Aorta (tissue), 5 donors: ENCODE data around the gene SOCS4. TPM values are rescaled to one million over a fixed set of nuclear protein-coding genes. Genes with fewer than 3 reads are reported as not detected.
A peak's percentile ranks its signal among the peaks of the same experiment; 100 is the strongest.

Experiments used
- ATAC-seq: fragments of 200-7000 bp; cut with Tn5 transposase; one replicate; pipeline ENCODE4 v1.9.1; 2022; ENCODE audit warnings: moderate library complexity; ENCODE audit not compliant: low FRiP score
- DNase-seq, 2 donors: peaks; one replicate each; pipeline ENCODE4 v3.0.0-alpha.2; 2020
- H3K27ac ChIP-seq, 2 donors: one replicate each; pipeline ENCODE4 v1.5.1; 2013; ENCODE audit warnings: low read length in 2 of 2, mild to moderate bottlenecking in 2 of 2, moderate library complexity in 2 of 2, control low read depth in 1 of 2, inconsistent platforms in 1 of 2, low read depth in 1 of 2
- H3K27me3 ChIP-seq, 2 donors: one replicate each; pipeline ENCODE4 v1.6.1; 2013; ENCODE audit warnings: control low read depth in 1 of 2, low read length in 1 of 2, mild to moderate bottlenecking in 1 of 2, moderate library complexity in 1 of 2; ENCODE audit not compliant: insufficient read depth in 2 of 2, control insufficient read depth in 1 of 2
- H3K36me3 ChIP-seq, 2 donors: one replicate each; pipeline ENCODE4 v1.6.1; 2013; ENCODE audit warnings: control low read depth in 1 of 2, low read length in 1 of 2, mild to moderate bottlenecking in 1 of 2; ENCODE audit not compliant: insufficient read depth in 2 of 2, control insufficient read depth in 1 of 2
- H3K4me1 ChIP-seq, 2 donors: one replicate each; pipeline ENCODE4 v1.6.1; 2013; ENCODE audit warnings: low read length in 2 of 2, control low read depth in 1 of 2, mild to moderate bottlenecking in 1 of 2, moderate library complexity in 1 of 2; ENCODE audit not compliant: insufficient read depth in 2 of 2, control insufficient read depth in 1 of 2
- H3K4me3 ChIP-seq, 2 donors: one replicate each; pipeline ENCODE4 v1.5.1; 2013; ENCODE audit warnings: low read length in 2 of 2, control low read depth in 1 of 2, mild to moderate bottlenecking in 1 of 2
- H3K9me3 ChIP-seq: one replicate; pipeline ENCODE4 v1.6.1; 2013; ENCODE audit warnings: mild to moderate bottlenecking, low read length; ENCODE audit not compliant: control insufficient read depth
- WGBS, 2 donors: extraction: QIAGEN DNeasy Blood & Tissue Kit; methylation state at CpG; one replicate each; pipeline ENCODE4 v1.1.7; 2013; 5-methylcytosine and 5-hydroxymethylcytosine counted together
- intact Hi-C, 2 donors: fragments of 100-400 bp; cut with DNase I; formaldehyde crosslinking; loops; one replicate each; pipeline versions ENCODE4 v1.14.2 to v1.15.0; 2022
- long read RNA-seq, 2 donors: library from polyadenylated mRNA; unstranded; transcript quantifications; one replicate each; pipeline ENCODE4 v2.0.0, GENCODE V29; 2020 to 2021
- polyA plus RNA-seq, 2 donors: library from polyadenylated mRNA; stranded (reverse); fragments of 200-250 nt; gene quantifications; one replicate each; pipeline ENCODE4 v1.2.3, GENCODE V29; 2013
- total RNA-seq, 2 donors: library from RNA; stranded (reverse); fragmentation: NEBNext Ultra II Directional; extraction: Animal tissue kit (Norgen Biotek cat#: 25700); gene quantifications; one replicate each; pipeline ENCODE4 v1.2.1, GENCODE V29; 2021
- donor health status: healthy with polysubstance abuse.
- donor health status: Bipolar disorder and iron deficiency.
- donor health status: DM: no; HTN: no; CAD: no.
- donor health status: DM: no; HTN: no; CAD: no.
- donor health status: DM: yes; HTN: yes; CAD: no.

SOCS4 gene, protein sequence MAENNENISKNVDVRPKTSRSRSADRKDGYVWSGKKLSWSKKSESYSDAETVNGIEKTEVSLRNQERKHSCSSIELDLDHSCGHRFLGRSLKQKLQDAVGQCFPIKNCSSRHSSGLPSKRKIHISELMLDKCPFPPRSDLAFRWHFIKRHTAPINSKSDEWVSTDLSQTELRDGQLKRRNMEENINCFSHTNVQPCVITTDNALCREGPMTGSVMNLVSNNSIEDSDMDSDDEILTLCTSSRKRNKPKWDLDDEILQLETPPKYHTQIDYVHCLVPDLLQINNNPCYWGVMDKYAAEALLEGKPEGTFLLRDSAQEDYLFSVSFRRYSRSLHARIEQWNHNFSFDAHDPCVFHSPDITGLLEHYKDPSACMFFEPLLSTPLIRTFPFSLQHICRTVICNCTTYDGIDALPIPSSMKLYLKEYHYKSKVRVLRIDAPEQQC
- total RNA-seq (10 to 100 TPM; 22.6 to 32.8 TPM), polyA plus RNA-seq (1 to 10 TPM; 7.6 to 9.5 TPM)
- long read RNA-seq, donor 1, full-length matches to known transcripts = 8 of 12 reads
- long read RNA-seq, donor 1, partial matches to known transcripts = 0 of 12 reads
- long read RNA-seq, donor 1, other reads (novel, unspliced or antisense) = 4 of 12 reads
- long read RNA-seq, donor 2, full-length matches to known transcripts = 3 of 3 reads
- long read RNA-seq, donor 2, partial matches to known transcripts = 0 of 3 reads
- long read RNA-seq, donor 2, other reads (novel, unspliced or antisense) = 0 of 3 reads

DNA sequence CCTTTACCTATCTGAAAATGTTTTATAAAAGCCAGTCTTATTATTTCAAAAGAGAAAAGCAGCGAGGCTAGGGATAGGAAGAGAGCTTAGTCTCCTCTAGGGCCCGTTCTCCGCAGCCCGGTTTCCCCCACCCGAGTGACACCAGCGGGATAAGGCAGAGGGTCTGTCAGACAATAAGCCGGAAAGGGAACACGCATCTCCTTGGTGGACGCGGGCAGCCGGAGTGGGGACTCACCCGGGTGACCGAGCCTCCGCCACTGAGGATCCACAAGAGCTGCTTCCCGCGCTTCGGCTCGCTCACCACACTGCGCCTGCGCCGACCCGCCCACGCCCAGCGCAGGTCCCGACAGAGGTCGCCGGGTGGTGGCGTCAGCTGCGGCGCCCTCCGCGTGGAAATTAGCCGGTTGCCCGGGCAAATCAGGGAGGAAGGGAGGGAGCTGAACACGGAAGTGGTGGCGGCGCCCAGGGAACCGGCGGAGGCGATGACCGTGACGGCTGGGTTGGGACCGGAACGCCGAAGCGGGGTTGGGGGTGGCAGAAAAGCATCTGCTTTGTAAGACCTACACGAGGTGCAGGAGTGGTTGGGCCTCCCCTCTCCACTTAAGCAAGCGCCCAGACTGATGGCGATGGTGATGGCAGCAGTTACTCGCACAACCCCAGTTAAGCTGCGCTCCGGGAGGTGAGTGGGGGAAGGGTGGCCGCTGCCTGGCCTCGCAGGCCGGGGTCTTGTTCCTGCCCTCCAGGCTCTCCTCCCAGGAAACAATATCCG, at the start of gene SOCS4, which contains the start of gene WDHD1:
Gene SOCS4 (plus strand): TSS at position 444 of the 769 bp plus-strand sequence. CDS start 15,806 bp downstream, outside the sequence.
Gene WDHD1 (minus strand): TSS at position 307 of the 769 bp plus-strand sequence. CDS start 312 bp downstream, outside the sequence.
- Histone ChIP-seq H3K27me3 (no peaks in the 10 kb centered on the region), H3K4me1 (peaks cover 4 to 6% of the 10 kb centered on the region in 2 donors), H3K9me3 (no peaks in the 10 kb centered on the region), H3K36me3 (no peaks in the 10 kb centered on the region), H3K4me3 (peak within 1 kb of the TSS; percentile 42 to 88), H3K27ac (peak within 1 kb of the TSS in 1 of 2 donors; percentile 29)
- intact Hi-C loops = no loop called here
- whole genome bisulfite sequencing, 2 donors = 0% methylated on average over 56 of the region's 56 CpGs
- ATAC-seq (peak; percentile 100), DNase-seq (peak; percentile 97 to 98)

DNA sequence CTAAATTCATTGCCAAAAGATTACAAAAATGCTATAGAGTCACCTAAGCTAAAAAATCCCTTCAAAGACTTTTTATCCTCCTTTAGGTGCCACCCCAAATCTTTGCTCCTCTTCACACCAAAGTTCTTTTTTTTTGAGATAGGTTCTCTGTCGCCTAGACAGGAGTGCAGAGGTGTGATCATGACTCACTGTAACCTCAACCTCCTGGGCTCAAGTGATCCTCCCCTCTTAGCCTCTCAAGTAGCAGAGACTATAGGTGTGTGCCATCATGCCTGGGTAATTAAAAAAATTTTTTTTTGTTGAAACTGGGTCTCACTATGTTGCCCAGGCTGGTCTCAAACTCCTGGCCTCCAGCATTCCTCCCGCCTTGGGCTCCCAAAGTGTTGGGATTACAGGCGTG, 48.0 kb upstream of the SOCS4 start:
- H3K9me3 ChIP-seq = no peaks in the 10 kb centered on the region
- no peaks in the 10 kb centered on the region for H3K36me3 ChIP-seq
- no peaks in the 10 kb centered on the region for H3K27me3 ChIP-seq
- DNase-seq = no peak
- intact Hi-C loops = no loop called here
- H3K4me1 ChIP-seq = no peaks in the 10 kb centered on the region
- H3K4me3 ChIP-seq = no peak overlapping the region
- no peak for ATAC-seq
- H3K27ac ChIP-seq = no peak overlapping the region
- WGBS, 2 donors = 78 to 97% methylated on average over 3 of the region's 3 CpGs

DNA sequence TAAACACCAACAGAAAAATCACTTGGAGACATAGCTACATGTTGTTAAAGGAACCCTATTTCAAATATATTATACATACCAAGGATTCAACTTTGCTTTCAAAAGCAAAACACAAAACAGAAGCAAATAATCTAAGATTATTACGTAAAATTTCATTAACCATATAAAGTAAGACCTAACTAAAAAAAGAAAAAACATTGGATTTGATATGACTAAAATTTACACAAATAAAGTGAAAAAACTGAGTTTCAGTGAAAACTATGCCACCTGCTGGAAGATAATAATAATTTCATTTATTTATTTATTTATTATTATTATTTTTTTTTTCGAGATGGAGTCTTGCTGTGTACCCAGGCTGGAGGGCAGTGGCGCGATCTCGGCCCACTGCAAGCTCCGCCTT, 45.3 kb upstream of the SOCS4 start:
- no peak overlapping the region for H3K4me3 ChIP-seq
- no peaks in the 10 kb centered on the region for H3K27me3 ChIP-seq
- H3K36me3 ChIP-seq = no peaks in the 10 kb centered on the region
- WGBS, 2 donors = 75 to 92% methylated on average over 6 of the region's 6 CpGs
- no peaks in the 10 kb centered on the region for H3K4me1 ChIP-seq
- ATAC-seq (no peak), DNase-seq (no peak)
- no peak overlapping the region for H3K27ac ChIP-seq
- intact Hi-C loops = no loop called here
- H3K9me3 ChIP-seq = no peaks in the 10 kb centered on the region

DNA sequence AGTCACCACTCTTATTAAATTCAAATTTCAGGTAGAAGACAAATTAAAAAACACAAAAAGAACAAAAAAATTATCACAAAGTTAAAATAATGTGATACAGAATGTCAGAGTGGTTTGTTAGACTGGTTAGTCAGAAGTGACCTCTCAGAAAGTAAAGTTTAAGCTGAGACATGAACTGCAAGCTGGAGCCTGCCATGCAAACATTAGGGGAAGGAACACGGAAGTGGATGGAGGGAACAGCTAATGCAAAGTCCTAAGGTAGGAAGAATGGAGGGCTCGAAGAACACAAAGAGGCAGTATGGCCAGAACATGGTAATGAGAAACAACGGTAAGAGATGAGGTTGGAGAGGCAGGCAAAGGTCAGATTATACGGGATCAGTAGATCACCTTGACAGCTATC, 41.9 kb upstream of the SOCS4 start:
- Histone ChIP-seq H3K4me1 (no peaks in the 10 kb centered on the region), H3K27me3 (no peaks in the 10 kb centered on the region), H3K4me3 (no peak overlapping the region), H3K36me3 (no peaks in the 10 kb centered on the region), H3K9me3 (no peaks in the 10 kb centered on the region), H3K27ac (no peak overlapping the region)
- 91 to 92% methylated on average over 4 of the region's 4 CpGs for WGBS, 2 donors
- DNase-seq (no peak), ATAC-seq (no peak)
- intact Hi-C loops = no loop called here

DNA sequence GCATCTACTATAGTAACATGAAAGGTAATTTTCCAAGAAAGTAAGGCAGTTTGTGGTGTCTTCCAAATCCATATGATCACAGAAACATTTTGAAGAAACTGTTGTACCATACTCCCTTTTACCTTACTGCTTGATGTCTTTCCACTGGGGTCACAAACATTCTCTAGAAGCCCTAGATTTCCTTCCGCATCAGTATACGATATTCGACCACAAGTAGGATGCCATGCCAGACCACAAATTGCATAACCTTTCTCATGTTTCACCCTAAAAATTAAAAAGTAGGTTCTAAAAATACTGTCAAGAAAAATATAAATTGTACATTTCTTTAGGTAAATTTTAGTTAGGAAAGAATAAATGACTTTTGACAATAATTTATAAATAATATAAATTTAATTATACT, 26.7 kb upstream of the SOCS4 start:
- ATAC-seq (no peak), DNase-seq (no peak)
- intact Hi-C loops = no loop called here
- Histone ChIP-seq H3K9me3 (no peaks in the 10 kb centered on the region), H3K27ac (no peak overlapping the region), H3K36me3 (no peaks in the 10 kb centered on the region), H3K4me1 (no peaks in the 10 kb centered on the region), H3K27me3 (no peaks in the 10 kb centered on the region), H3K4me3 (no peak overlapping the region)
- 91 to 92% methylated on average over 3 of the region's 3 CpGs for WGBS, 2 donors

DNA sequence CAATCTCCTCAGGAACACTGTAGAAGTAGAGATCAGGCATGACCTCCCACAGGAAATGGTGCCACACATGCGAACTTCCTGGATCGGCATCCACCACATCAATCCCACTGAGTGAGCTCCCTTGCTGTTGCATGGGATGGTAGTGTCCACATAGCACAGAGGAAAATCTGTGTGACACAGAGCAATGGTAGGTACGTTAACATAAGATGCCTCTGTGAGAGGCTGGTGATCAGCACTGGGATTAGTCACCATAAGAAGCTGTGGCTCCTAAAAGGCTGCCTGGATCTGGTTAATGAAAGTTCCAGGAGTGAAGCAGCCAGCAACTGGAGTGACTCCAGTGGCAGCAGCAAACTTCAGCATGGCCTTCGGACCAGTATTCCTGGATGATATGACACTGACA, 22.0 kb upstream of the SOCS4 start:
- H3K9me3 ChIP-seq = no peaks in the 10 kb centered on the region
- 87% methylated on average over 4 of the region's 4 CpGs for WGBS, 2 donors
- no peaks in the 10 kb centered on the region for H3K36me3 ChIP-seq
- H3K4me3 ChIP-seq = no peak overlapping the region
- no peaks in the 10 kb centered on the region for H3K4me1 ChIP-seq
- H3K27me3 ChIP-seq = no peaks in the 10 kb centered on the region
- intact Hi-C loops = no loop called here
- no peak for DNase-seq
- H3K27ac ChIP-seq = no peak overlapping the region
- ATAC-seq = no peak

DNA sequence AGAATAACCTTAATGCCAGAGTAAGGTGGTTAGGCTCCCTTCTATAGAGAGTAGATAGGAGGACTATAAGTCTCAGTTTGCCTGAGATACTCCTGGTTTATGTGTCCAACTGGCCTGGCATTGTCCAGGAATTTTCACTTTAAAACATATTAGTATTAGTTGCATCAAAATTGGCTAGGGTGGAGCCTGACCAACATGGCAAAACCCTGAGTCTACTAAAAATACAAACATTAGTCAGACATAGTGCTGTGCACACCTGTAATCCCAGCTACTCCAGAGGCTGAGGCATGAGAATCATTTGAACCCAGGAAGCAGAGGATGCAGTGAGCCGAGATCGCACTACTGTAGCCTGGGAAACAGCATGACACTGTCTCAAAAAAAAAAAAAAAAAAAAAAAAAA, 12.0 kb upstream of the SOCS4 start:
- intact Hi-C loops = no loop called here
- DNase-seq (no peak), ATAC-seq (no peak)
- H3K27ac ChIP-seq = no peak overlapping the region
- no peaks in the 10 kb centered on the region for H3K36me3 ChIP-seq
- H3K9me3 ChIP-seq = no peaks in the 10 kb centered on the region
- no peaks in the 10 kb centered on the region for H3K27me3 ChIP-seq
- no peaks in the 10 kb centered on the region for H3K4me1 ChIP-seq
- no peak overlapping the region for H3K4me3 ChIP-seq
- WGBS, 2 donors = 88 to 95% methylated on average over 2 of the region's 2 CpGs

DNA sequence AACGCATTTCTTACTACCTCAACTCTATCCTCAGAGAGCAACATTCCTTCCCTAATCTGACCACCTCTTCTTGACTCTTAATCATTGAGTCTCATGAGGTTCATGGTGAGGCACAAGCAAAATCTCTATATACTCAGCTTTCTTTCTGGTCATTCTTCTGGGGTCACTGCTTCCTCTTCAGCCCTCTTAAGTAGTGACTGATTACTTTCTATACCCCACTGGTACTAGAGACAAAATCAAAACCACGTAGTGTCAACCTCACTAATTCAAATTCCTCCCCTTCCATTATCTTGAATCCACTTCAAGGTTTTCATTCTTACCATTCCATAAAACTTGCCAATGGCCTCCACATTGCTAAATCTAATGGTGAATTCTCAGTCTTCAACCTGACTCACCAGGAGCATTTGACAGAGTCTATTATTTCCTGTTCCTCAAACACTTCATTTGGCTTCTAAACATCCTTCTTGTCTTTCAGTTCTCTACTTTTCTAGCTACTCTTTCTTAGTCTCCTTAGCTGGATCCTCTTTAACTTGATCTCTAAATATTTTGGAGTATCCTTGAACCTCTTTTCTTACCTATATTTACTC, 7.0 kb upstream of the SOCS4 start:
- Histone ChIP-seq H3K4me3 (no peak overlapping the region), H3K27ac (no peak overlapping the region), H3K27me3 (no peaks in the 10 kb centered on the region), H3K4me1 (no peaks in the 10 kb centered on the region), H3K9me3 (no peaks in the 10 kb centered on the region), H3K36me3 (no peaks in the 10 kb centered on the region)
- intact Hi-C loops = no loop called here
- WGBS, 2 donors = 93 to 96% methylated on average over 2 of the region's 2 CpGs
- no peak for ATAC-seq
- DNase-seq = no peak
